Measurements from ENCODE around the gene MGLL.
"Not testable (repeated sequence)": the region's sequence is repeated elsewhere in the genome, so short reads cannot be mapped to it uniquely, and the experiment has no call there.

MGLL gene

DNA sequence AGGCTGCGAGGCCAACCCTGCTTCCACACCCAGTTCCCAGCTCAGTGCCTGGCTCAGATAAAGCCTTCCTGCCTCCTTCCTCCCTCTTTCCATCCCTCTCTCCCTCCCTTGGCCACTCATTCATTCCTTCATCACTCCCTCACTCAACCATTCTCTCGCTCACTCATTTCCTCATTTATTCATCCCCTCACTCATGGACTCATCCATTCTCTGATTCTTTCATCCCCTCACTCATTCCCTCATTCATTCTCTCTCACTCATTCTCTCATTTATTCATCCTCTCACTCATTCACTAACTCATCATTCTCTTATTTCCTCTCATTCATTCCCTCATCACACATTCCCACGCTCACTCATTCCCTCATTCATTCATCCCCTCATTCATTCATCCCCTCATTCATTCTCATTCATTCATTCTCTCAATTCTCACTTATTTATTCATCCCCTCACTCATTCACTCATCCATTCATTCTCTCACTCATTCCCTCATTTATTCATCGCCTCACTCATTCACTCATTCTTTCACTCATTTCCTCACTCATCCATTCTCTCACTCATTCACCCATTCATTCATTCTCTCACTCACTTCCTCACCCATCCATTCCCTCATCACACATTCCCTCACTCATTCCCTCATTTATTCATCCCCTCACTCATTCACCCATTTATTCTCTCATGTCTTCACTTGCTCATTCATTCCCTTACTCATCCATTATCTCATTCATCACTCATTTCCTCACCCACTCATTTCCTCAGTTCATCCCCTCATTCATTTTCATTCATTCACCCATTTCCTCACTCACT, 136.4 kb downstream of the MGLL start:
- no peak for FAIRE-seq

- FAIRE-seq, result no peak
These were observed 137.2 kb downstream of the MGLL start for GRCh38 chr3:127684871-127685707.

DNA sequence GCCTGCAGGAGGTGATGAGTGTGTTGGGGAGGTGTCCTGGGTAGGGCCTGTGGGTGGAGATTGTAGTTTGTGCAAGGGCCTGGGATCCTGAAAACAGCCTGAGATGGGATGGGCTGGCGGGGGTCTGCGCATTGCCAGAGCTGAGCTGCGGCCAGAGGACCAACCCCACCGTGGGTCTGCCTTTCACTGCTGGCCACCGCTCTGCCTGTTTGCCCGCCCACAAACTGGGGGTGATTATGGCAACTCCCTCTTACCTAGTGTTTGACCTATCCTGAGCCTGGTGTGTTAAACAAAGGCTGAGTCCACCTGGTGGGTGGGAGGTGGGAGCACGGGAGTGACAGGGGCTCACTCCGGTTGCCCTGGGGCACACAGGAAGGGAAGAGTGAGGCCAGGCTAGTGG, 139.8 kb downstream of the MGLL start:
- FAIRE-seq, result no peak

GRCh38 chr3:127682175-127682554, 140.2 kb downstream of the MGLL start:
- not testable (repeated sequence) for FAIRE-seq

- FAIRE-seq, result no peak
These were observed 141.5 kb downstream of the MGLL start for GRCh38 chr3:127680798-127681221.

- no peak for FAIRE-seq
These were observed 142.1 kb downstream of the MGLL start for GRCh38 chr3:127680146-127680661.

DNA sequence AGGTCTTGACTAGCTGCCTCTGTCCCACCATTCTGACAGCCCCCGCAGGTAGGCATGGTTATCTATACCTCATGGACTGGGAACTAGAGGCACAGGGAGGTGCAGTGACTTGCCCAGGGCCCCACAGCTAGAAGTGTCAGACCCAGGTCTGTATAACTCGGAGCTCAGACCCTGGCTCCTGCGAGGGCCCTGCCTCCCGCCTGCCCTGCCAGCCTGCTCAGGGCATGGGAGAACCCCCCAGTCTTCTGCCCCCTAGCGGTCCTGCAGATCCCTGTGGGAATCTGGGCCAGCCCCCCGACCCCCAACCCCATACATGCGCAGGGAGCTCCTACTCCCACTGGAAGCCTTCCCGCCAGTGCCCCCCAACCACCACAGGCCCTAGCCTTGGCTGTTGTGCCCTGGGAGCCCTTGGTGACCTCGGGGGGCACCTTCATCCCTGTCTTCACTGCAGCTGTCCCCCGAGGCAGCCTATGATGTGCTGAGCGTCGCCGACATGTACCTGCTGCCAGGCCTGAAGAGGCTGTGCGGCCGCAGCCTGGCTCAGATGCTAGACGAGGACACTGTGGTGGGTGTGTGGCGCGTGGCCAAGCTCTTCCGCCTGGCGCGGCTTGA, 142.7 kb downstream of the MGLL start:
- FAIRE-seq, result no peak

DNA sequence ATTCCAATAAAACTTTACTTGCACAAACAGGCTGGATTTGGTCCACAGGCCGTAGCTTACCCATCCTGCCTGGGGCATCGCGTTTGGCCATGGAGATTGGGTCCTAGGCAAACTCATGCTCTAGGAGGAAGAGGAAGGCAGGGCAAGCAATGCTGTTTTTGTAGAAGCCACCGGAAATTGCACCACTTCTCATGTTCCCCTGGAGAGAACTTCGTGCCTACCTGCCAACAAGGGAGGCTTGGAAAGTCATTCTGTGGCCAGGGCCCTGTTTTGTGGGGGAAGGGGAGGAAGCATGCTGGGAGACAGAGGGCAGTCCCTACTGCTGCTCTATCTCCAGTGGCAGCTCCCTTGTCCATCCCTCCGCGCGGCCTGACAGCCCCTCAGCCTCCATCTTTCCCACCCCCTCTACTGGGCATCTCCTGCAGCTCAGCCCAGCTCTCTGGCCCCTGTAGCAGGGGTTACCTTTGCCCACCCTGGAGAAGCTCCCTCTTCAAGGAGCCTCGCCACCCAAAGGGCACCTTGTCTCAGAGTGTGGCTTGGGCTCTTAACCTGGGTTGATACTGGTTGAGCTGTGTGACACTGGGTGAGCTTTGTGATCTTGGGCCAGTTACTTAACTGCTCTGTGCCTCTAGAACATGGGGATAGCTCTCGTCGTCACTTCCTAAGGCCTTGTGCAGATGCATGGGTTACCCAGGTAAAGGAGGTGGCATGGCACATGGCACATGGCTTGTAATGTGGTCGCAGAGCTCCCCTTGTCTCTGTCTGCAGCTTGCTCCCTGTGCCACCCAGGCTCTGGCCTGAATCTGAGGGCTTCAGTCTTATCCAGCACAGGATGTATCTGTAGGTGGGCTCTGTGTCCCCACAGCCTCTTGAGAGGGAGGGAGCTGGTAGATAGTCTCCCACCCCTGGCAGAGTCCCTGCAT, 143.4 kb downstream of the MGLL start:
- no peak for FAIRE-seq

GRCh38 chr3:127678315-127678599, 144.1 kb downstream of the MGLL start:
- no peak for FAIRE-seq

DNA sequence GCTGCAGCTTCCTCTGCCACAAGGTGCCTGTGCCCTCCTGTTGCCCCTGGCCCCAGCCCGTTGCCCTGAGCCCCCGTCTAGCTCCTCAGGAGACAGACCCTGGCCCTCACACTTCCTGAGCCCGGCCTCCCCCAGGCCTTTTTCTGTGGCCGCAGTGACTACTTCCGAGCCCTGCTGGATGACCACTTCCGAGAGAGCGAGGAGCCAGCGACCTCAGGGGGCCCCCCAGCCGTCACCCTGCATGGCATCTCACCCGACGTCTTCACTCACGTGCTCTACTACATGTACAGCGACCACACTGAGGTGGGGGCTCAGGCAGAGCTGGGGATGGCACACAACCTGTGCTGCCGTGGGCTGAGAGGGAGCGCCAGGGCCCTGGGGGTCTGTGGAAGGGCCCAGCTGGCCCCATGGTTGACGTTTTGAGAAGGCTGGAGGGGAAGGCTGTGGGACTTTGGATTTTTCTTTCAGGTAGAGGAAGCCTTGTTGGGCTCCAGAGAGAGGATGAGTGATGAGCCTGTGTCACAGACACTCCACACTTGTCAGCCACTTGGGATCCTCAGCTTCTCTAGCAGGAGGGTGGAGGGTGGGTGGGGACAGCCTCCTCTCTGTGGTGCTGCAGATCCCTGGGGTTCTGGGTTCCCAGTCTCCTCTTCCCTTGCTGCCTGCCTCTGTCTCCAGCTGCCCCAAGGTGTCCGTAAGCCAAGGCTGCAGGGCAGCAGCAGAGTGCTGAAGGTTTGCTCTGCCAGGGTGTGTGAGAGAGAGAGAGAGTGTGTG, 144.6 kb downstream of the MGLL start:
- no peak for FAIRE-seq

- FAIRE-seq, result no peak
These were observed 145.4 kb downstream of the MGLL start for GRCh38 chr3:127676921-127677351.

GRCh38 chr3:127676456-127676855, 145.9 kb downstream of the MGLL start:
- FAIRE-seq, result no peak

DNA sequence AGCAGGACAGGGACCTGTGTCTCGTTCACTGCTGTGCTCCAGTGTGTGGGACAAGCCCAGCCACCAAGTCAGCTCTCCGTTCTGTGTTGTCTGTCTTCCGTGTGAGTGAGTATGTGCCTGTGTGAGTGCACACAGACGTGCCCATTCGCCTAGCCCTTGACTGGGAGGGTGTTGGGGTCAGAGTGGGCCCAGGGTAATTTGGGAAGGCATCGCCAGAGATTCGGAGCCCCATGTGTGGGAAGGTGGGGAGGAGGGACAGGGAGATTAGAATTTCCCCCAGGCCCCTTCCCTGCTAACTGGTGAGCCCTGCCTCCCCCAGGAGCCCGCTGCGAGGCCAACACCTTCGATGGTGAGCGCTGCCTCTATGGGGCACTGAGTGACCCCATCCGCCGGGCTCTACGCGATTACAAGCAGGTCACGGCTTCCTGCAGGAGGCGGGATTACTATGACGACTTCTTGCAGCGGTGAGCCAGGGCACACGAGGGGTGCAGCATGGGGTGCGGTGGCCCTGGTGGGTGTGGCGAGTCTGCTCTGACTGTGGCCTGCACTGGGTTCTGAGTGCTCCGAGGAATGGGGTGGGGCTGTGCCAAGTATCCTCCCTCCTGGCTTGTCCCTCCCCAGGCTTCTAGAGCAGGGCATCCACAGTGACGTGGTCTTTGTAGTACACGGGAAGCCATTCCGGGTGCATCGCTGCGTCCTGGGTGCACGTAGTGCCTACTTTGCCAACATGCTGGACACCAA, 146.5 kb downstream of the MGLL start:
- no peak for FAIRE-seq

- FAIRE-seq, result no peak
These were observed 147.5 kb downstream of the MGLL start for GRCh38 chr3:127674790-127675189.

DNA sequence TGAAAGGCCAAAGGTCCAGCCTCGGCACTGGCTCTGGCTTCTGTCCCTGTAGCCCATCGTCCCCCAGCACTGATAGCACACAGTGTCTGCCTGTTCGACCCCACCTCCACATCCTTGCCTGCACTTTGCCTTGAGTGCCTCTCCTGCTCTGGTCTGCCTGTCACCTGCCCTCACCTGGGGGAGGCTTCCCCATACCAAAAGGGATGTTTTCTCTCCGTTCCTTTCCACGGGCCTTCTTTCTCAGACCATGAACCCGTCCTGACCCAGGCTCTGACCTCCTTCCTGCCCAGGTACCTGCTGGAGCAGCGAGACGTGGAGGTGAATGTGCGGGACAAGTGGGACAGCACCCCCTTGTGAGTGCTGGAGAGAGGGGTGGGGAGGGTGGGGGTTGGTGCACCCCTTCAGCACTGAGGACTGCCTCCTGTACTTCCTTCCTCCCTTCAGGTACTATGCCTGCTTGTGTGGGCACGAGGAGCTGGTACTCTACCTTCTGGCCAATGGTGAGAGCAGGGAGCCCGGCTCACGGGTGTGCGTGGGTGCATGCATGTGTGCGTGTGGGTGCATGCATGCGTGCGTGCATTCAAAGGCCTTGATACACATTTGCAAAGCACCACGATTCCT, 148.1 kb downstream of the MGLL start:
- FAIRE-seq, result no peak

DNA sequence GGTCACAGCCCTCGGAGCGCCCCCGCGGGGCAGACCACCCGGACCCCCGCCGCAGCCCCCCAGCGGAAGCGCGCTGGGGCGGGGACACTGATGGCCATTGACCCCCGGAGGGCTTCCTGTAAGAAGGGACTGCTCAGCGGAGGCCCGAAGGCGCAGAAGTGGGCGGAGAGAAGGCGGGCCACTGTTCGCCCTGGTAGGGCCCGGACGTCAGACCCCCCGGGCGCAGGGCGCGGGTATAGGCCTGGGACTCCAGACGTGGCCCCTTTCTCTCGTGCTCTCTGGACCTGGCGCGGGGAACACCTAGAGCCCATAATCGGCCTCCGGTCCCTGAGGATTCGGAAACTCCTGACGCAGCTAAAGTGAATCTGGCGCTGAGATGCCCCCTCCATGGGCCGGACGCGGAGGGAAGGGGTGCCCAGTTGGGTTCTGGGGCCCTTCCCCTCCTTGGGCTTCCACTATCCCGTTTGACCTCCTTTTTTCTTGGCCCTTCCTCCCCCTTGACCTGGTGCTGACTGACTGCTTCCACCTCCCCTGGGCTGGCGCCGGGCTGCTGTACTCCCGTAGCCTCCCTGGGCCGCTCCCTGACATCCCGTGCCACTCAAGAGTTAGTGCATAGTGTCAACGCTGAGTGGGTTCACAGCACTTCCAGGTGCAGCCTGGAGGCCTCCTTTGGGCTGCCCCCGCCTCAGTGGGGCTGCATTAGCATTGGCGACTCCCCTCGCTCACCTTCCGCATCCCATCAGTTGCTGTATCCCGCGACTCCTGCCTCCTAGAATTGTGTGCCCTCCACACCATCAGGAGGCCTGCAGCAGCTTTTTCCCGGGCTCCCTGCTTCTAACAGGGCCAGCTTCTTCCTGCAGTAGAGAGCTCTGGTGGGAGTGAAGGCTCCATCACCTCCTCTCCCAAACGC, 148.9 kb downstream of the MGLL start:
- FAIRE-seq, result no peak

DNA sequence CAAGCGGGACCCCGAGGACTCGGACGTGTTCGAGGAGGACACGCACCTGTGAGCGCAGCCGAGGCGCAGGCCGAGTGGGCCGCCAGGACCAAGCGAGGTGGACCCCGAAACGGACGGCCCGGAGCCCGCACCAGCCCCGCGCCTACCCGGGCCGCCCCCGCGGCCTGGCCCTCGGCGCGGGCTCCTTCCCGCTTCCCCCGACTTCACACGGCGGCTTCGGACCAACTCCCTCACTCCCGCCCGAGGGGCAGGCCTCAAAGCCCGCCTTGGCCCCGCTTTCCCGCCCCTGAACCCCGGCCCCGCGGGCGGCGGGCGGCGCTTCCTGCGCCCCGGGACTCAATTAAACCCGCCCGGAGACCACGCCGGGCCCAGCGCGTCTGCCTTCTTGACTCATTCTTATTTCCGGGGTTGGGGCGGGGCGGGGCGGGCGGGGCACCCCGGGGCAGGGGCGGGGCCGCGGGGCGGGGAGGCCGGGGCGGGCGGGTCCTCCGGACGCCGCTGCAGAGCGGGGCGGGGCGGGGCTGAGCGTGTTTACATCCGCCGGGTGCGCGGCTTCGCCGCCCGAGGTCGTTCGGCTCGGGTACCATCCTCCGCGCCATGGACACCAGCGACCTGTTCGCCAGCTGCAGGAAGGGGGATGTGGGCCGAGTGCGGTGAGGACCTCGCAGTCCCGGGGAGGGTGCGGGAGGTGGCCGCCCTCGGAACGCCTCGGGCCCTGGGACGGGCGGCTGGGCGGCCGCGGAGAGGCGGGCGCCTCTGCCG, 149.7 kb downstream of the MGLL start, which contains the start of gene ABTB1:
ABTB1 (plus strand) TSS at position 524 of the 762 bp plus-strand sequence; CDS start at position 598, 74 bp downstream.
- FAIRE-seq, result no peak
